Fibroblast of the aortic adventitia (primary cell): ENCODE measurements around the gene KRT79. TPM values are rescaled to one million over a fixed set of nuclear protein-coding genes. Genes with fewer than 3 reads are reported as not detected.
"Not testable (repeated sequence)": the region's sequence is repeated elsewhere in the genome, so short reads cannot be mapped to it uniquely, and the experiment has no call there.

ENCODE experiments used
- DNase-seq: peaks from one replicate; pipeline ENCODE4 v3.0.0-alpha.2; 2010; ENCODE audit warnings: low read depth
- H3K4me3 ChIP-seq: 2 replicates; pipeline ENCODE4 v1.5.1; 2011; ENCODE audit warnings: low read depth, mild to moderate bottlenecking, control low read depth, low read length, moderate library complexity
- total RNA-seq: library from RNA; depleted of rRNA; stranded (reverse); fragments of >200 nt; gene quantifications from 2 replicates; pipeline ENCODE4 v1.2.3, GENCODE V29; 2012; ENCODE audit warnings: low replicate concordance
- TF ChIP-seq, protein P1 (sequence below): IDR thresholded peaks from 2 replicates; pipeline ENCODE4 v1.5.1; 2011; ENCODE audit warnings: mild to moderate bottlenecking, low read length, control low read depth, inconsistent platforms; ENCODE audit not compliant: insufficient read depth

The KRT79 gene
- not detected in 2 replicates for total RNA-seq

DNA sequence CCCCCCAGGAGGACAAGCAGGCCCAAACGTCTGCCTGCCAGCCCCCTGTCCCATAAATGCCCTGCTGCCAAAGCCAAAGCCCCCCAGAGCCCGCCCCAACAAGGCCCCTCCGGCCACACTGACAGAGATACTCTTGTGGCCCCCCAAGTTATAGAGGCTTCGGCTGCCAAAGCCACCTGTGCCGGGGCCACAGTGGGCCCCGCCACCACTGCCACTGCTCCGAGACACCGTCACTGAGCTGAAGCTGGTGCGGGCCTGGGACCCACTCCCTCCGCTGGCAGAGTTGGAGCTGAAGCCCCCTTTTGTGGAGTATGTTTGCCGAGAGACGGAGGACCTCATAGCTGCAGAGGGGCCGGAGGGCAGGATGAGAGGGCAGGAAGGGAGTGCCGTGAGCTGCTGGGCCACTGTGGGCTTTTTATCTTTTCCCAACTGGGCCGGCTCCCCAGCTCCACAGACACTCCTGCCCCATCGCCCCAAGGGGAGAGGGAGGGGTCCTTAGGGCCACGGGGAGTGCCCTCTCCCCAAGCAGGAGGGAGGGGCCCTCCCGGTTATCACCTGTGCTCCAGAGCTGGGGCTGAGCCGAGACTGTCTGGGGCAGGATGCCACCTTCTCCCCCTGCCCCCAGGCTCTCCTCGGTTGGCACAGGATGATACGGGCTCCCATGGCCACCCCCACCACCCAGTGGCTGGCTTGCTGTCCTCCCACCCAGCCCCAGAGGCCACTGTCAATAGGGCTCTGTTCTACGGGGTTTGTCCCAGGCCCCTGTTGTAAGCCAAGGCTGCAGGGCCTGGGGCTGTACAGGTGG, at the start of gene KRT79:
KRT79 (minus strand) TSS at position 390 of the 805 bp plus-strand sequence; CDS start at position 339, 51 bp downstream.
- DNase-seq, result no peak
- TF ChIP-seq, protein P1, sequence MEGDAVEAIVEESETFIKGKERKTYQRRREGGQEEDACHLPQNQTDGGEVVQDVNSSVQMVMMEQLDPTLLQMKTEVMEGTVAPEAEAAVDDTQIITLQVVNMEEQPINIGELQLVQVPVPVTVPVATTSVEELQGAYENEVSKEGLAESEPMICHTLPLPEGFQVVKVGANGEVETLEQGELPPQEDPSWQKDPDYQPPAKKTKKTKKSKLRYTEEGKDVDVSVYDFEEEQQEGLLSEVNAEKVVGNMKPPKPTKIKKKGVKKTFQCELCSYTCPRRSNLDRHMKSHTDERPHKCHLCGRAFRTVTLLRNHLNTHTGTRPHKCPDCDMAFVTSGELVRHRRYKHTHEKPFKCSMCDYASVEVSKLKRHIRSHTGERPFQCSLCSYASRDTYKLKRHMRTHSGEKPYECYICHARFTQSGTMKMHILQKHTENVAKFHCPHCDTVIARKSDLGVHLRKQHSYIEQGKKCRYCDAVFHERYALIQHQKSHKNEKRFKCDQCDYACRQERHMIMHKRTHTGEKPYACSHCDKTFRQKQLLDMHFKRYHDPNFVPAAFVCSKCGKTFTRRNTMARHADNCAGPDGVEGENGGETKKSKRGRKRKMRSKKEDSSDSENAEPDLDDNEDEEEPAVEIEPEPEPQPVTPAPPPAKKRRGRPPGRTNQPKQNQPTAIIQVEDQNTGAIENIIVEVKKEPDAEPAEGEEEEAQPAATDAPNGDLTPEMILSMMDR, result no peak
- no peak within 1 kb of the TSS for H3K4me3 ChIP-seq

DNA sequence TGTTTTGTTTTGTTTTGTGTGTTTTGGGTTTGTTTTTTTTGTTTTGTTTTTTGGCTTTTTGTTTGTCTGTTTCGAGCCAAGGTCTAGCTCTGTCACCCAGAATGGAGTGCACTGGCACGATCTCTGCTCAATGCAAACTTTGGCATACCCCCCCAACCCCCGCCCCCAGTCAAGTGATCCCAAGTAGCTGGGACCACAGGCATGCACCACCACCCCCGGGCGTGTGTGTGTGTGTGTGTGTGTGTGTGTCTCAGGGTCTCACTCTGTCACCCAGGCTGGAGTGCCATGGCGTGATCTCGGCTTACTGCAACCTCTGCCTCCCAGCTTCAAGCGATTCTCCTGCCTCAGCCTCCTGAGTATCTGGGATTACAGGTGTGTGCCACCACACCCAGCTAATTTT, 46.4 kb upstream of the KRT79 start:
- H3K4me3 ChIP-seq, DNase-seq: not testable (repeated sequence)

DNA sequence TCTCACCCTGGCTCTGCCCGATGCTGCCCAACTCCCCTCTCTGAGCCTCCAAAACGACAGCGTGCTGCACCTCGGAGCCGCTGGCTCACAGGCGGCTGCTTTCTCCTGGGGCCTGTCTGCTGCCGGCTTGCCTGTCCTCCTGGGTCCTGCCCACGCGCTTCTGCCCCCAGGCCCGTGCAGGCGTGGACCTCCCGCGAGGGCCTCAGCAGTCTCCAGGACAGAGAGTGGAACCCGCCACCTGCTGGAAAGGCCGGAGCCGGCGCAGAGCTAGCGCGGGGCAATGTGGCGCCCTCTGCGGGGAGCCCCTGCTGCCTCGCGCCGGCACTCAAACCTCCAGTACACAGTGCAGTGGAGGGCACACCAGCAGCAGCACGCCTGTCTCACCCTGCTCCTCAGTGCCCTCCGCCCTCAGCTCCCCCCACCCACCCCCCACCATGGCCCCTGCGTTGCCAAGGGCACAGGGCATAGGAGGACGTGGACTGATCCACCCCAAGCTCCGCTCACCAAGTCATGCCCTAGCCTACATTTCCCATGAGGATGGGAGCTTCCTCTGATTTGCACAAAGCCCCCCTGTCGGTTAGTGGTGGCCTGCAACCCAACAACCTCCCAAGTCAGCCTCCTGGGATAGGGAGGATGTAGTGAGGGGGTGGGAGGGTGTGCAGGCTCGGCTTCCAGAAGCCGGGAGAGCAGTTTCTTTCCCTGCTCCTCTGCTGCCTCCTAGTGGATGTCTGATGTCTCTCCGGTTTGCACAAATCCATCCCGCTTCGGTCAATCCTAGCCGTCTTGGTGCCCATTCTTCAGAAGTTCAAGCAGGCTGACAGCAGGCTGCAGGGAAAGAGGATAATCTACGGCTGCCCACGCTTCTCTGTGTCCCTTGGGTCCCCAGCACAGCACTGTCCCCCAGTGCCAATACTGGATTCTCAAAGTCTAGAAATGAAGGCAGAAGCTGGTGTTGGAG, 45.6 kb upstream of the KRT79 start:
- DNase-seq, result peak; percentile 92
- H3K4me3 ChIP-seq, result peak overlapping the region; percentile 44
- TF ChIP-seq, protein P1, result peak; percentile 92

DNA sequence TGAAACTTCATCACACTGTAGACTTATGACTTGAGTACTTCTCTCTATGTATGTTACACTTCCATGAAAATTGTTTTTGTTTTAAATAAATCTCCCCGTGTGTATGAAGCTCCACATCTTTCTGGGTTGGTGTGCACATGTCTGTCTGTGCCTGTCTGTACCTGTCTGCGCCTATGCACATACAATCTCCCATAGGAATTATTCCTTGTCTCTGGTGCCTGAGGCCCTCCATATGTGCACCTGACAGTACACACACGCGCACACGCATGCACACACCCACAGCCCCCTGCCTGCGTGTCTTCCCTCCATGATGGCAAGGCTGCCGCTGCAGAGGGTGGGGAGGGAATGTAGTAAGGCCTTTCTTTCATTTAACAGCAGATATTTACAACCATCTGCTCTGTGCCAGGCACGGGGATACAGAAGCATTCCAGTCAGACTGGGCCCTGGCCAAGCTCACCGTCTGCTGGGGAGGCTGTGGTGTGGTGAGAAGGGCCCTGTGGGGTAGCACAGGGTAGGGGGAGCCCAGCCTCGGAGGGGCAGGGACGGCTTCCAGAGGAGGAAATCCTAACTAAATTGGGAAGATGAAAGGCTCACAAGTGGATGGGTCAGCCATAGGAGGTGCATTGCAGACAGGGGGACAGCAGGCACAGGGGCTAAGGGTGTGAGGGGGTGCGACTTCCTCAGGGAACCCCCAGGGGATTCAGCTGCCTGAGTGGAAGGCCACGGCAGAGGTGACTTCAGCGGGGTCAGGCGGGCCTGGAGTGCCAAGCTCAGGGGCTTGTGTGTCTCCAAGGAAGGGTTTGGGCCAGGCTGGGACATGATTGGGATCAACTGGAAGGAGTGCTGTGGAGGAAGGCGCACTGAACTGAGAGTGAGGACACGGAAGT, 44.6 kb upstream of the KRT79 start:
- TF ChIP-seq, protein P1, result no peak
- H3K4me3 ChIP-seq, result no peak overlapping the region
- no peak for DNase-seq

DNA sequence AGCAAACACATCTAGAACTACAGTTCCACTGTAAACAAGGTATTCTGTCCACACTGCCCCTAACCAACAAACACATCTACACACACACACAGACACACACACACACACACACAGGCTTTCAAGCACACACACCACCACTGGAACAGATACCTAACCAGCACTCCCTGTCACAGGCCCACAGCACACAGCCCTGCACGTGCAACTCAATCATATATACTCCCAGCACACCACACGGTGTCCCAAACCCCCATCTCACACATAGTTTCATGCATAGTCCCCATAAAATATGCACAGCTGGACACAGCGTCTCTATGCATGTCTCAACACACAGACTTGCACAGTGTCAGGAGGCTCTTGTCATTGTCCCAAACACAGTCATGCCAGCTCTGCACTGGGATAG, 43.1 kb upstream of the KRT79 start:
- H3K4me3 ChIP-seq, result no peak overlapping the region
- TF ChIP-seq, protein P1, result no peak
- no peak for DNase-seq

DNA sequence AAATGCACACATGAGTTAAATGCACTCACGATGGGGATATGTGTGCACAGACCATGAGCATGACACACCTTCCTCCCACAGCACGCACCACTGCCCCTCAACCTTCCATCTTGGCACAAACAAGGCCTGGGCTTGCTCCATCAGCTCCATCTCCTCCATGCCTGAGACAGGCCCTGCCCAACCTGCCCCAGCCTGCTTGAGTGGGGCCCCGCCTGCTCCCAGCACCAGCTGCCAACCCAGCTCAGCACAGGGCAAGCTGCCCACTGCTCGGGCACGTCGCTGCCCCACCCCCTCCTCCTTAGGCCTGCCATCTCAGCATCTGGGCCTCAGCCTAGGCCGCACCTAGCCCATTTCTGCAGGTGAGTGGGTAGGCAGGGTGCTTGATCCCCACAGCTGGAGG, 42.3 kb upstream of the KRT79 start:
- H3K4me3 ChIP-seq, result no peak overlapping the region
- TF ChIP-seq, protein P1, result no peak
- no peak for DNase-seq
